ENCODE measurements around the gene LAMC1. TPM values are rescaled to one million over a fixed set of nuclear protein-coding genes. Genes with fewer than 3 reads are reported as not detected.

LAMC1 gene
- total RNA-seq, 1 donor from 2014 or later = 1,032 TPM

DNA sequence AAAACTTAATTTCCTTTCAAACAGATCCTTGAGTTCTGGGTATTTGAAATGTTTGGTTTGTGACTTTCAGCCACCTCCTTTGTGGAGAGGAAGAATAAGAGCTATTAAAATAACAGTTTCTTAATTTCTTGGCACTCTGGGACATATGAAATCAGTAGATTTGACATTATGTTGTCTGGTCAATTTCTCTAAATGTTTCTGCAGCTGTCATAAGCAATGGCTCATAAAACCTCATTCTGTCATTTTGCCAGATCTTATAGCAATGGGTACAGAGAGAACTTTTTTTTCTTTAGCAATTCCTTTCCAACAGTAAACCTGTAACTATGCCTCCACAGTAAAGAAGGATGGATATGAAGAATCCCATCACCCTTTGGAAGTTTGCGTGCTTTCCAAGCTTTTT is 52.6 kb downstream of the LAMC1 start:
- no peak for DNase-seq (ENCODE audit: extremely low read depth, low read depth, low spot score)

GRCh38 chr1:183077097-183077496 is 53.9 kb downstream of the LAMC1 start:
- DNase-seq (ENCODE audit: extremely low read depth, low read depth, low spot score) = no peak

GRCh38 chr1:183079712-183080388 is 56.6 kb downstream of the LAMC1 start:
- no peak for DNase-seq (ENCODE audit: extremely low read depth, low read depth, low spot score)

GRCh38 chr1:183080406-183080805 is 57.2 kb downstream of the LAMC1 start:
- DNase-seq (ENCODE audit: extremely low read depth, low read depth, low spot score) = no peak

DNA sequence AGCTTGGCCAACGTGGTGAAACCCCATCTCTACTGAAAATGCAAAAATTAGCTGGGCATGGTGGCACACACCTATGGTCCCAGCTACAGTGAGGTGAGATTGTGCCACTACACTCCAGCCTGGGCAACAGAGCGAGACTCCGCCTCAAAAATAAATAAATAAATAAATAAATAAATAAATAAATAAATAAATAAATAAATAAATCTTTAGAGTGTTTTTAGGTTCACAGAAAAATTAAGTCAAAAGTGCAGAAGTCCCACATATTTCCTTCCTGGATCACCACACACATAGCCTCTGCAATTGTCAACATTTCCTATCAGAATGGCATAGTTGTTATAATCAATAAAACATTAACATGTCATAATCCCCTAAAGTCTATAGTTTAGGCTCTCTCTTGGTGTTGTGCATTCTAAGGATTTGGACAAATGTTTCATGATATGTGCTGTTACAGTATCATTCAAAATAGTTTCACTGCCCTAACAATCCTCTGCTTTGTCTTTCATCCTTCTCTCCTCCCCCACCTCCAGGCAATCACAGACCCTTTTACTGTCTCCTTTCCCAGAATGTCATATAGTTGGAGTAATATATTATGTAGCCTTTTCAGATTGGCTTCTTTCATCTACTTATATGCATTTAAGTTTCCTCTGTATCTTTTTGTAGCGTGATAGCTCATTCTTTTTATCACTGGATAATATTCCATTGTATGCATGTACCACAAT is 58.3 kb downstream of the LAMC1 start:
- no peak for DNase-seq (ENCODE audit: extremely low read depth, low read depth, low spot score)

DNA sequence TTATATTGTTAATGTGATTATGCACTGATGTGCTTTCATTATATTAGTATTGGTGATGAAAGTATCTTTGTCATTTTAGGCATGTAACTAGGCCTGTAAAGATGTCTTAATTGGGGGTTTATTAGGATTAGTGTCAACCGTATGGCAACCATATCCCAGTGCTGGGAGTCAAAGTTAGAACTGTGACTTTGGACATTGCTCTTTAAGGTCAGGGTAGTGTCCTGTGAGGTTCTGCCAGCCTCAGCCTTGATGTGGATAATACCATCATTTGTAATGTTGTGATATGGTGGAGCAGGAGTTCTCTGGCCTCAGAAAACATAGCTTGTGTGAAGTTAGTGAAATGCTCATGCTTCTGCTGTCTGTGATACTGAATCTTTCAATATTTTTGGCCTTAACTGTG is 59.4 kb downstream of the LAMC1 start:
- no peak for DNase-seq (ENCODE audit: extremely low read depth, low read depth, low spot score)

DNA sequence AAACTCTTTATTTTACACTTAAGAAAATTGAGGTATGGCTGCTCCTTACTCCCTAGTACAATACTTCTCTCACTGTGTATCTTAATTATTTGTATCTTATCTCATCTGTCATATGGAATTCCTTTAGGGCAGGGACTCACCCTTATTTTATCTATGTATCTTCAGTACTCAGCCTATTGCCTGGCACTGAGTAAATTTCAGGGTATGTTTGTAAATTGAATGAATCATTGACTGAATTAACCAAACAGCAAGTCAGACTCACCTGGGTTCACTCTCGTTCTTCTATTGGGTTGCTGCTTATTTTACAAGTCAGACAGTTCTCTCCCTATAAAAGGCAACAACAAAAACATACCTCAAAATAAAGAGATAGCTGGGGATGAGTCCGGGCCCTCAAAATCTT is 63.8 kb downstream of the LAMC1 start:
- no peak for DNase-seq (ENCODE audit: extremely low read depth, low read depth, low spot score)

- no peak for DNase-seq (ENCODE audit: extremely low read depth, low read depth, low spot score)
Observed at GRCh38 chr1:183089025-183089639, 65.9 kb downstream of the LAMC1 start.

GRCh38 chr1:183090391-183091006 is 67.3 kb downstream of the LAMC1 start:
- no peak for DNase-seq (ENCODE audit: extremely low read depth, low read depth, low spot score)

GRCh38 chr1:183091181-183091580 is 68.0 kb downstream of the LAMC1 start:
- DNase-seq (ENCODE audit: extremely low read depth, low read depth, low spot score) = no peak

DNA sequence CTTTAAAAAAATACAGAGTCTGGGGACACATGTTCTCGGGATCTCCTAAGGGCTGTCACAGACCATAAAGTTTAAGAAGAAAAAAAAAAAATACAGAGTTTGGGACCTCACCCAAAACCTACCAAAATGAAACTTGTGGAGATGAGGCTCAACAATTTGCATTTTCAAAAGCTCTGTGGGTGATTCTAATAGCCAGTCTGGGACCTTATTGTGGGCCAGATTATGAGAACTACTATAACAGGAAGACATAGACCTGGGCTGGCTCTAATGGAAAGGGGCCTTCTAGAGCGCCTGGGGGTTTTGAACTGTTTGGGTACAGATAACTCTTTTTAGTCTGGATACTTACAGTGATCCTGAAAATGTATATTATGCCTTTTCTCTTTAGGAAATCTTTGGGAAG is 69.1 kb downstream of the LAMC1 start:
- DNase-seq (ENCODE audit: extremely low read depth, low read depth, low spot score) = no peak

- no peak for DNase-seq (ENCODE audit: extremely low read depth, low read depth, low spot score)
Observed at GRCh38 chr1:183093066-183093668, 69.9 kb downstream of the LAMC1 start.

DNA sequence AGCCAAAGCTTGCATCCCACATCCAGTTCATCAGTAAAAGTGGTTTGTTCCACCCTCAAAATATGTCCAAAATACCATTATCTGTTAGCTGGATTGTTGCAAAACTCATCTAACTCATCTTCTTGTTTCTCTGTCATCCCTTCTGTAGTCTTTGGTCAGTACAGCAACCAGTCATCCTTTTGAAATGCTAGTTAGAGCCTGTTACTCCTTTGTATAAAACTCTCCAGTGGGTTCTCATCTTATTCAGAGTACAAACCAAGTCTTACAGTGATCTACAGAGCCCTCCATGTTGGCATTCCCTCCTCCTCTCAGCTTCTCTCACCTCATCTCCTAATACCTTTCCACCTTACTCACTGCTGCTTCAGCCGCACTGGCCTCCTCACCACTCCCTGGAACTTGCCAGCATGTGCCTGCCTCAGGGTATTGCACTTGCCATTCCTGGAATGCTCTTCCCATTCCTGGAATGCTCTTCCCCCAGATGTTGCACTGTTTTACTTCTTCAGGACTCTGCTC is 70.6 kb downstream of the LAMC1 start:
- DNase-seq (ENCODE audit: extremely low read depth, low read depth, low spot score) = no peak

- DNase-seq (ENCODE audit: extremely low read depth, low read depth, low spot score) = no peak
Observed at GRCh38 chr1:183094351-183094750, 71.1 kb downstream of the LAMC1 start.

DNA sequence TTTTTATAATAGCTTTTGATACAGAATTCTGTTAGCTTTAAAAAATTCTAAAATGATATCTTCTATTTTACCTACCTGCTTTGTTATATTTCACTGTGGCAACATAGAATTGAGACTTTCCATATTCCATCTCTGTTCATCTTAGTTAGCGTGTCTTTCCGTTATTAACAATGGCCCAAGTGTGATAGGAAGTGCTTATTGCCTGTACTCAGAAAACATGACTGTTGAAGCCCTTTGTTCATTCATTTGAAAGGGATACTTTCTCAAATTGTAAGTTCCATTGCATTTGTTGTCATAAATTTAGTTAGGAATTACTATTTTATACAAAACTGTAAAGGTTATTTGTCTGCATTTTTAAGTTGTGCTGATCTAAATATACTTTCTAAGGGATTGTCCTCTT is 73.1 kb downstream of the LAMC1 start:
- DNase-seq (ENCODE audit: extremely low read depth, low read depth, low spot score) = no peak

- no peak for DNase-seq (ENCODE audit: extremely low read depth, low read depth, low spot score)
Observed at GRCh38 chr1:183096894-183097293, 73.7 kb downstream of the LAMC1 start.

DNA sequence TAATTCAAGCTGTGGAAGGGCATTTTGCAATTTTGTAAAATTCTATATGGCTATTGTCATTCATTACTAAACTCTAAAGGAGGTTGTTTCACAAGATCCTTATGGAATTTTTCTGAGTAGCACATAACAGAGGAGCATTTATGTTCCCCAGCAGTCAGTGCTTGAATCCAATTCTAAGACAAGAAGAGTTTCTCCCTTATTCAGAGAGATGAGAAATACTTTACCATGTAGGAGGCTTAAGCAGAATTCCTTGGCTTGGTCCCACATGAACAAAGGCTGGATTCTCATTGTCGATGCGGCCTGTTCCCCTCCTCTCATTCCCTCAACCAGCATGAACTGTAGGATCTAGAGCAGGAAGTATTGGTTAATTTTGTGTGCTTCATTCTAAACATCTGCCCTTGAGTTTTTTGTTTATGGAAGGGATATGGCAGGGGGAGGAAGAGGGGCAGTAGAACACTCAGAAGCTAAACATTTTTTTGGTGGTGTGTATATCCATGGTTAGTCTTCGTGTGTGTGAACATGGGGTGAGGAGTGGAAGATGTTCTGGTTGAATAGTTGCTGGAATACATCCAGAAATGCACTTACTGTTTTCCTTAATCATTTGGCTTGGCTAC is 74.3 kb downstream of the LAMC1 start:
- no peak for DNase-seq (ENCODE audit: extremely low read depth, low read depth, low spot score)

DNA sequence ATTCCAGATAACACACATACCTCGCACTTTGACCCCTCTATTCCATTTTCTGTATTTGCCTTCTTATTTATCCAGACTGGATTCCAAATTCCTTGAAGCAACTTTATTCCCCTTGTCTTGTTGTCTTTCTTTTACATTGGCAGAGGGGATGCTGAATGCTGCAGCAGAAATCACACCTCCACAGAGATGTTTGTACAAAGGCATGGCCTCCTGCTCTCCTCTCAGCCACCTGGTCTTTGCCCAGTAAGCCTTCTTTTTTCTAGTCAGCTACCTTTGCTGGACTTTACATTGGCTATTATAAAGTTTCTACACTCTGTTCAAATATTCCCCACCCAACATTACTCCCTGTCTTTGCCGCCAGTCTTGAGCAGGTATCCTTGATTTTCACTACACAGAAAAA is 75.1 kb downstream of the LAMC1 start:
- no peak for DNase-seq (ENCODE audit: extremely low read depth, low read depth, low spot score)

GRCh38 chr1:183100361-183100974 is 77.2 kb downstream of the LAMC1 start:
- no peak for DNase-seq (ENCODE audit: extremely low read depth, low read depth, low spot score)

GRCh38 chr1:183101081-183101480 is 77.9 kb downstream of the LAMC1 start:
- DNase-seq (ENCODE audit: extremely low read depth, low read depth, low spot score) = no peak

Measured in glomerular endothelial cell (primary cell).